GM23338 (cell line): ENCODE data around the gene DAGLA. TPM values are rescaled to one million over a fixed set of nuclear protein-coding genes. Genes with fewer than 3 reads are reported as not detected.

Experiments
- ATAC-seq: fragments of 200-7000 bp; cut with Tn5 transposase; 3 replicates; pipeline ENCODE4 v1.9.1; 2020
- DNase-seq: peaks from one replicate; pipeline ENCODE4 v3.0.0-alpha.2; 2015; ENCODE audit warnings: low spot score
- H2AFZ ChIP-seq: fragments of 200-600 bp; sonication (generic); 2 replicates; pipeline ENCODE4 v1.8.0; 2016; ENCODE audit warnings: antibody characterized with exemption, mild to moderate bottlenecking, moderate library complexity
- H3F3A ChIP-seq: fragments of 200-600 bp; sonication (generic); replicated peaks from 2 replicates; pipeline ENCODE4 v1.8.0; 2017; ENCODE audit warnings: antibody characterized with exemption, mixed run types, low read depth
- H3K27ac ChIP-seq: fragments of 200-600 bp; sonication (generic); 2 replicates; pipeline ENCODE4 v1.6.1; 2016; ENCODE audit warnings: low read depth
- H3K27me3 ChIP-seq: fragments of 200-600 bp; sonication (generic); 2 replicates; pipeline ENCODE4 v1.8.0; 2016; ENCODE audit warnings: mild to moderate bottlenecking, mixed run types, moderate library complexity; ENCODE audit not compliant: insufficient read depth
- H3K36me3 ChIP-seq: fragments of 200-600 bp; sonication (generic); 2 replicates; pipeline ENCODE4 v1.8.0; 2016; ENCODE audit warnings: mild to moderate bottlenecking; ENCODE audit not compliant: insufficient read depth
- H3K4me1 ChIP-seq: fragments of 200-600 bp; sonication (generic); 2 replicates; pipeline ENCODE4 v1.8.0; 2016; ENCODE audit warnings: mild to moderate bottlenecking, moderate library complexity; ENCODE audit not compliant: insufficient read depth
- H3K4me2 ChIP-seq: fragments of 200-600 bp; sonication (generic); 2 replicates; pipeline ENCODE4 v1.7.1; 2017; ENCODE audit warnings: mixed run types
- H3K4me3 ChIP-seq: fragments of 200-600 bp; sonication (generic); 2 replicates; pipeline ENCODE4 v1.6.1; 2016; ENCODE audit warnings: mixed run types
- H3K79me2 ChIP-seq: fragments of 200-600 bp; sonication (generic); replicated peaks from 2 replicates; pipeline ENCODE4 v1.8.0; 2017; ENCODE audit warnings: mild to moderate bottlenecking; ENCODE audit not compliant: insufficient read depth
- H3K9me2 ChIP-seq: fragments of 200-600 bp; sonication (generic); 2 replicates; pipeline ENCODE4 v1.8.0; 2017; ENCODE audit not compliant: insufficient read depth
- H4K20me1 ChIP-seq: fragments of 200-600 bp; sonication (generic); replicated peaks from 2 replicates; pipeline ENCODE4 v1.8.0; 2017; ENCODE audit warnings: mild to moderate bottlenecking; ENCODE audit not compliant: insufficient read depth
- H3K27ac Mint-ChIP-seq: 2 replicates; pipeline ENCODE4 v1.8.0; 2020; ENCODE audit warnings: inconsistent platforms, mild to moderate bottlenecking, moderate library complexity, mixed read lengths
- H3K27me3 Mint-ChIP-seq: 3 replicates; pipeline ENCODE4 v1.8.0; 2022; ENCODE audit warnings: low read depth, mild to moderate bottlenecking, moderate library complexity, mixed read lengths, inconsistent platforms; ENCODE audit not compliant: insufficient read depth, poor library complexity
- H3K36me3 Mint-ChIP-seq: 3 replicates; pipeline ENCODE4 v1.8.0; 2021; ENCODE audit warnings: low read depth, mild to moderate bottlenecking, inconsistent platforms, moderate library complexity, mixed read lengths
- H3K4me1 Mint-ChIP-seq: 3 replicates; pipeline ENCODE4 v1.8.0; 2020; ENCODE audit warnings: mild to moderate bottlenecking, inconsistent platforms, mixed read lengths
- H3K4me3 Mint-ChIP-seq: 3 replicates; pipeline ENCODE4 v1.8.0; 2021; ENCODE audit warnings: moderate library complexity, mild to moderate bottlenecking, inconsistent platforms, mixed read lengths
- H3K9me3 Mint-ChIP-seq: 3 replicates; pipeline ENCODE4 v1.8.0; 2020; ENCODE audit warnings: moderate library complexity, mild to moderate bottlenecking, inconsistent platforms, mixed read lengths
- CREB1 ChIP-seq: fragments of 250-450 bp; sonication (Bioruptor Pico); IDR thresholded peaks from 2 replicates; pipeline ENCODE4 v1.5.0; 2020; ENCODE audit warnings: low read depth, mild to moderate bottlenecking, moderate library complexity
- ETS1 ChIP-seq: IDR thresholded peaks from 2 replicates; pipeline ENCODE4 v1.6.1; 2016; ENCODE audit warnings: antibody characterized with exemption
- EZH2 ChIP-seq: fragments of 200-600 bp; sonication (generic); IDR thresholded peaks from one replicate; pipeline ENCODE4 v1.8.0; 2017; ENCODE audit warnings: antibody characterized with exemption, mild to moderate bottlenecking, low read depth; ENCODE audit not compliant: unreplicated experiment
- EZH2phosphoT487 ChIP-seq: fragments of 200-600 bp; sonication (generic); IDR thresholded peaks from one replicate; pipeline ENCODE4 v1.8.1; 2018; ENCODE audit warnings: antibody characterized with exemption; ENCODE audit not compliant: unreplicated experiment
- JUNB ChIP-seq: IDR thresholded peaks from one replicate; pipeline ENCODE4 v1.6.1; 2016; ENCODE audit warnings: antibody characterized with exemption; ENCODE audit not compliant: unreplicated experiment
- NANOG ChIP-seq: IDR thresholded peaks from 2 replicates; pipeline ENCODE4 v1.6.1; 2016; ENCODE audit warnings: antibody characterized with exemption, borderline replicate concordance
- POLR2AphosphoS5 ChIP-seq: IDR thresholded peaks from 2 replicates; pipeline ENCODE4 v1.6.1; 2016; ENCODE audit warnings: antibody characterized with exemption, low read depth
- REST ChIP-seq: IDR thresholded peaks from one replicate; pipeline ENCODE4 v1.6.1; 2018; ENCODE audit warnings: antibody characterized with exemption; ENCODE audit not compliant: unreplicated experiment
- STAT1 ChIP-seq: IDR thresholded peaks from one replicate; pipeline ENCODE4 v1.6.1; 2016; ENCODE audit warnings: antibody characterized with exemption; ENCODE audit not compliant: unreplicated experiment
- ZNF114 ChIP-seq: fragments of 250-450 bp; sonication (Bioruptor Pico); IDR thresholded peaks from 2 replicates; pipeline ENCODE4 v1.5.0; 2020; ENCODE audit warnings: mild to moderate bottlenecking, moderate library complexity
- ZNF331 ChIP-seq: fragments of 250-450 bp; sonication (Bioruptor Pico); IDR thresholded peaks from 2 replicates; pipeline ENCODE4 v1.5.0; 2020; ENCODE audit warnings: low read depth, mild to moderate bottlenecking, moderate library complexity
- polyA plus RNA-seq: library from polyadenylated mRNA; unstranded; fragments of >200 nt; fragmentation: Nextera tagmentation; extraction: Ambion mirVana; gene quantifications from 2 replicates; pipeline ENCODE4 v1.2.1, GENCODE V29; 2016
- total RNA-seq: library from RNA; depleted of rRNA; stranded (reverse); fragments of >200 nt; shearing (Covaris generic); gene quantifications from 2 replicates; pipeline ENCODE4 v1.2.3, GENCODE V29; 2014
- TF ChIP-seq, protein P1 (sequence below), 2 experiments: fragments of 200-600 bp in 1 of 2; sonication (generic) in 1 of 2; conservative IDR thresholded peaks; 2 replicates each; pipeline versions ENCODE4 v1.5.1 to v1.6.1; 2016 to 2017; ENCODE audit warnings: antibody characterized with exemption in 2 of 2, low read depth in 2 of 2, mild to moderate bottlenecking in 2 of 2, moderate library complexity in 1 of 2

DAGLA gene
- total and polyA plus RNA-seq, 2 experiments from 2014 or later, result 0.55 to 2.5 TPM

GRCh38 chr11:61774411-61774810, 94.2 kb downstream of the DAGLA start:
- no peak for DNase-seq
- no peaks in the 10 kb centered on the region for H3K36me3 ChIP-seq
- no peak overlapping the region for H2AFZ ChIP-seq
- H3F3A ChIP-seq, result 0 out of 2 replicates have a peak, but pooled peaks cover 2% of the 10 kb centered on the region
- H3K4me2 ChIP-seq, result no peak overlapping the region
- peaks cover 3% of the 10 kb centered on the region; the same call in 1 of the 3 replicates for H3K36me3 Mint-ChIP-seq
- no peaks in the 10 kb centered on the region for H3K79me2 ChIP-seq
- H3K4me1 Mint-ChIP-seq, result peaks cover 27% of the 10 kb centered on the region
- no peak overlapping the region; the same call in 2 of the 3 replicates for H3K4me3 Mint-ChIP-seq
- no peak overlapping the region for H3K4me3 ChIP-seq
- H3K9me3 Mint-ChIP-seq, result 0 out of 3 replicates have a peak, but pooled peaks cover 3% of the 10 kb centered on the region
- no peaks in the 10 kb centered on the region for H3K27me3 ChIP-seq
- peaks cover 6% of the 10 kb centered on the region for H3K4me1 ChIP-seq
- TF ChIP-seq REST (no peak), EZH2phosphoT487 (no peak)
- TF ChIP-seq, protein P1, sequence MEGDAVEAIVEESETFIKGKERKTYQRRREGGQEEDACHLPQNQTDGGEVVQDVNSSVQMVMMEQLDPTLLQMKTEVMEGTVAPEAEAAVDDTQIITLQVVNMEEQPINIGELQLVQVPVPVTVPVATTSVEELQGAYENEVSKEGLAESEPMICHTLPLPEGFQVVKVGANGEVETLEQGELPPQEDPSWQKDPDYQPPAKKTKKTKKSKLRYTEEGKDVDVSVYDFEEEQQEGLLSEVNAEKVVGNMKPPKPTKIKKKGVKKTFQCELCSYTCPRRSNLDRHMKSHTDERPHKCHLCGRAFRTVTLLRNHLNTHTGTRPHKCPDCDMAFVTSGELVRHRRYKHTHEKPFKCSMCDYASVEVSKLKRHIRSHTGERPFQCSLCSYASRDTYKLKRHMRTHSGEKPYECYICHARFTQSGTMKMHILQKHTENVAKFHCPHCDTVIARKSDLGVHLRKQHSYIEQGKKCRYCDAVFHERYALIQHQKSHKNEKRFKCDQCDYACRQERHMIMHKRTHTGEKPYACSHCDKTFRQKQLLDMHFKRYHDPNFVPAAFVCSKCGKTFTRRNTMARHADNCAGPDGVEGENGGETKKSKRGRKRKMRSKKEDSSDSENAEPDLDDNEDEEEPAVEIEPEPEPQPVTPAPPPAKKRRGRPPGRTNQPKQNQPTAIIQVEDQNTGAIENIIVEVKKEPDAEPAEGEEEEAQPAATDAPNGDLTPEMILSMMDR (conservative IDR thresholded peaks at IDR 0.05; ENCODE audit: low read depth in 2 of 2), result no peak
- H3K27ac Mint-ChIP-seq, result no peak overlapping the region
- no peak for ATAC-seq
- no peaks in the 10 kb centered on the region for H3K9me2 ChIP-seq
- H3K27me3 Mint-ChIP-seq, result peaks cover 8% of the 10 kb centered on the region
- H3K27ac ChIP-seq, result no peak overlapping the region
- H4K20me1 ChIP-seq, result no peaks in the 10 kb centered on the region

- H3K4me1 ChIP-seq, result peaks cover 6% of the 10 kb centered on the region
- no peak overlapping the region for H3K27ac Mint-ChIP-seq
- no peak for TF ChIP-seq ZNF114 (CRISPR knock-in tag)
- TF ChIP-seq REST, result no peak
- TF ChIP-seq ETS1, result no peak
- no peak for TF ChIP-seq ZNF331
- TF ChIP-seq EZH2phosphoT487, result no peak
- no peak for TF ChIP-seq POLR2AphosphoS5
- TF ChIP-seq, protein P1 (conservative IDR thresholded peaks at IDR 0.05; ENCODE audit: low read depth in 2 of 2), result no peak
- no peak for TF ChIP-seq CREB1
- no peak for TF ChIP-seq EZH2
- TF ChIP-seq STAT1, result no peak
- TF ChIP-seq NANOG, result no peak
- TF ChIP-seq JUNB, result no peak
Measured at GRCh38 chr11:61775106-61775505, 94.9 kb downstream of the DAGLA start.

More at GRCh38 chr11:61775106-61775505, 94.9 kb downstream of the DAGLA start:
- no peaks in the 10 kb centered on the region for H3K9me2 ChIP-seq
- Mint-ChIP-seq H3K4me1 (peaks cover 27% of the 10 kb centered on the region), H3K9me3 (0 out of 3 replicates have a peak, but pooled peaks cover 3% of the 10 kb centered on the region), H3K36me3 (peaks cover 3% of the 10 kb centered on the region; the same call in 1 of the 3 replicates), H3K4me3 (no peak overlapping the region; the same call in 2 of the 3 replicates), H3K27me3 (peaks cover 8% of the 10 kb centered on the region)
- no peaks in the 10 kb centered on the region for H3K36me3 ChIP-seq
- no peaks in the 10 kb centered on the region for H4K20me1 ChIP-seq
- H2AFZ ChIP-seq, result no peak overlapping the region
- H3K79me2 ChIP-seq, result no peaks in the 10 kb centered on the region
- no peak overlapping the region for H3K4me2 ChIP-seq
- ATAC-seq (no peak), DNase-seq (no peak)
- H3K4me3 ChIP-seq, result no peak overlapping the region
- no peak overlapping the region for H3K27ac ChIP-seq
- H3K27me3 ChIP-seq, result no peaks in the 10 kb centered on the region
- 0 out of 2 replicates have a peak, but pooled peaks cover 2% of the 10 kb centered on the region for H3F3A ChIP-seq
